ENCODE data around the gene HMGCLL1.

HMGCLL1 gene

DNA sequence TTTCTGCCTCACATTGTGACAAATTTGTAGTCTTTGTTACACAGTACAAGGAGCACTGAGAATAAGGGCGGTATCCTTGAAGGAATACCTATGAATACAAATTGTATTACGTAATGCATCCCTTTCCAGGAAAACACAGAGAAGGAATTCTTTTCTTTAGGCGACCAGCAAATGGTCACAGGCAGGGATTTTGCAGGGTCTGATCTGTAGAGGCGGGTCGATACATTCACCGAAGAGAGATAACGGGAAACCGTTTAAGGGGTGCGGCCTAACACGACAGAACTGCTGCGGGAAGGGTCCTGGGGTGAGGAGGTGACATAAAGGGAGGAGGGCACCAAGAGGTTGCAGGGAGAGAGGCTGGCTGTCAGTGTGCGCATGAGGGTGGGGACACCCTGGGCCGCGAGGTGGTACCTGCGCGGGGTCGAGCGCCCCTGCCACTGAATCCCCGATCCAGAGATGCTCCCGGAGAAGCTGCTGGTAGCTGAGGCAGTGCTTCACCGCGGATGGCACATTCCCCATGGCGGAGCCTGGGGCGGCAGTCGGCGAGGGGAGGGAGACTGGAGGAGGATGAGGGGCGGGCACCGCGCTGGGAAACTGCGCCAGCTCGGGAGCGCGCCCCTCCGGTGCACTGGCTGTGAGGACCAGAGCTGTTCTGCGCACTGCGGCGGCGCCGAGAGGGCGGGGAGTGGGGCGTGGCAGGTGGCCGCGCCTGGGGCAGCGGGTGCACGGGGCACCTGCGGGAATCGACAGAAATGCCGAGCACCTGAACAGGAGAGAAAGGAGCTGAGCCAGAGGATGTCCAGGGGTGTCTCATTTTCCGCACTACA lies at the start of gene HMGCLL1:
HMGCLL1 (minus strand) TSS at position 656 of the 827 bp plus-strand sequence; CDS start at position 519, 137 bp downstream.
- TF ChIP-seq, protein P1, sequence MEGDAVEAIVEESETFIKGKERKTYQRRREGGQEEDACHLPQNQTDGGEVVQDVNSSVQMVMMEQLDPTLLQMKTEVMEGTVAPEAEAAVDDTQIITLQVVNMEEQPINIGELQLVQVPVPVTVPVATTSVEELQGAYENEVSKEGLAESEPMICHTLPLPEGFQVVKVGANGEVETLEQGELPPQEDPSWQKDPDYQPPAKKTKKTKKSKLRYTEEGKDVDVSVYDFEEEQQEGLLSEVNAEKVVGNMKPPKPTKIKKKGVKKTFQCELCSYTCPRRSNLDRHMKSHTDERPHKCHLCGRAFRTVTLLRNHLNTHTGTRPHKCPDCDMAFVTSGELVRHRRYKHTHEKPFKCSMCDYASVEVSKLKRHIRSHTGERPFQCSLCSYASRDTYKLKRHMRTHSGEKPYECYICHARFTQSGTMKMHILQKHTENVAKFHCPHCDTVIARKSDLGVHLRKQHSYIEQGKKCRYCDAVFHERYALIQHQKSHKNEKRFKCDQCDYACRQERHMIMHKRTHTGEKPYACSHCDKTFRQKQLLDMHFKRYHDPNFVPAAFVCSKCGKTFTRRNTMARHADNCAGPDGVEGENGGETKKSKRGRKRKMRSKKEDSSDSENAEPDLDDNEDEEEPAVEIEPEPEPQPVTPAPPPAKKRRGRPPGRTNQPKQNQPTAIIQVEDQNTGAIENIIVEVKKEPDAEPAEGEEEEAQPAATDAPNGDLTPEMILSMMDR (conservative IDR thresholded peaks at IDR 0.05): no peak

DNA sequence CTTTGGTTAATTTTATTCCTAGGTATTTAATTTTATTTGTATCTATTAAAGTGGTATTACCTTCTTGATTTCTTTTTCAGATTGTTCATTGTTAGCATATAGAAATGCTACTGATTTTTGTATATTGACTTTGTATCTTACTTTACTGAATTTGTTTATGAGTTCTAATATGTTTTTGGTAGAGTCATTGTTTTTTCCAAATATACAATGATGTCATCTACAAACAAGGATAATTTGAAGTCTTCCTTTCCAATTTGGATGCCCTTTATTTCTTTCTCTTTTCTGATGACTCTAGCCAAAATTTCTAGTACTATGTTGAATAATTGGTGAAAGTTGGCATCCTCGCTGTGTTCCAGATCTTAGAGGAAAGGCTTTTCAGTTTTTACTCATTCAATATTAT lies 43.0 kb upstream of the HMGCLL1 start:
- no peak overlapping the region for H3K27ac ChIP-seq
- TF ChIP-seq, protein P1 (conservative IDR thresholded peaks at IDR 0.05): no peak

More for the DNA sequence above, at the start of gene HMGCLL1:
- no peak within 1 kb of the TSS for H3K27ac ChIP-seq

DNA sequence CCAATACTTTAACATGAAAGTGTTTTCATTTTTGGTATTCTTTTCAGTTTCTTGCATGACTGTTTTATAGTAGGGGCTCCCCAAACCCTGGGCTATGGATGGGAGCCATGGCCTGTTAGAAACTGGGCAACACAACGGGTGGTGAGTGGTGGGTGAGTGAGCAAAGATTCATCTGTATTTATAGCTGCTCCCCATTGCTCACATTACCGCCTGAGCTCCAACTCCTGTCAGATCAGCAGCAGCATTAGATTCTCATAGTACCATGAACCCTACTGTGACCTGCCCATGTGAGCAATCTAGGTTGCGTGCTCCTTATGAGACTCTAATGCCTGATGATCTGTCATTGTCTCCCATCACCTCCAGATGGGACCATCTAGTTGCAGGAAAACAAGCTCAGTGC lies 42.3 kb upstream of the HMGCLL1 start:
- TF ChIP-seq, protein P1 (conservative IDR thresholded peaks at IDR 0.05): no peak
- H3K27ac ChIP-seq: no peak overlapping the region

DNA sequence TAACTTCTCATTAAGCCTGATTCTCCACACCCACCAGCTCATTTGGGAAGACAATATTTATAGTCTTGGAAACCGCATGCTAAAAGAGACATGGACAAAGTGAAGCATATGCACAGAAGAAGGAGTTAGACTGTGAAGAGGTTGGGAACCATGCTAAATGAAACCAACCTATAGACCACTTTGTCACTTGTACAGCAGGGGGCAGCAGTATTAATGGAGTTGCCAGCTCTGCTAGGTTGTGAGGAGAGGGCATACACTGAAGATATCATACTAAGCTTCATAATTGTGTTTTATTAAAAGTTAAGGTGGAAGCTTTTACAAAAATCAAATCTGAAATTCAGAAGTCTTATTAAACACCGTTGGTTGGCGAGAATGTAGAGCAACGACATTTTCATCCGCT lies 38.3 kb upstream of the HMGCLL1 start:
- H3K27ac ChIP-seq: no peak overlapping the region
- TF ChIP-seq, protein P1 (conservative IDR thresholded peaks at IDR 0.05): peak; percentile 68

DNA sequence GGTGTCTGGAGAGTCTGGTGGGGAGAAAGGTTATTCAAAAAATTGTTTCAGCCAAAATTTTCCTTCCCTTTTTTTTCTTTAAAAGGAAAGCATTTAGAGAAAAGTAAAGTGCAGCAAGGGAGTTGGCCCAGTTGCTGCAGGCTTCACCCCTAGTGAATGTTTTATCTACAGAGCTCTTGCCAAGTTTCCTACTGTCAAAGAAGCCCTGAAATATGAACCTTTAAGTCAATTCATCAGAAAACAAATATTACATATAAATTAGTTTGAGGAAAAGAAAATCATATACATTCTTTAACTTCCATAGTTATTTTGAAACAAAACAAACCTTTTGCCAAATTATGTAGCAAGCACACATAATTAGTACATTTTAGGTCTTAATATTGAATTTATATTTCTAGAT lies 25.0 kb upstream of the HMGCLL1 start:
- H3K27ac ChIP-seq: no peak overlapping the region
- TF ChIP-seq, protein P1 (conservative IDR thresholded peaks at IDR 0.05): no peak

DNA sequence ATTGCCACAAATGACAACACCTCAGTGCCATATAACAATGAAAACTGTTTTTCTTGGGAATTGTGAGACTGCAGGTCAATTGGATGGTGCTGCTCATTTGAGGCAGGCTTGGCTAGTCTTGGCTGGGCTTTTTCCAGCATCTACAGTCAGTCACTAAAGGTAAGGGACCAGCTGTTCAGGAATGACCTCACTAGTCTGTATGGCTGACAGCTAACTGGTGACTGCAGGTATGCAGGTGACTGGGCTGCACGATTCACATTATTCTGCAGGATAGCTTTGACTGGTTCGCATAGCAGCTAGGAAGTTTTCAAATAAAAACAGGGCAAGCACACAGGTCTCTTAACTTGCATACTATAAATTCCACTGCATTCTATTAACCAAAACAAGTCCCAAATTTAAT lies 22.1 kb upstream of the HMGCLL1 start:
- no peak overlapping the region for H3K27ac ChIP-seq
- TF ChIP-seq, protein P1 (conservative IDR thresholded peaks at IDR 0.05): no peak

DNA sequence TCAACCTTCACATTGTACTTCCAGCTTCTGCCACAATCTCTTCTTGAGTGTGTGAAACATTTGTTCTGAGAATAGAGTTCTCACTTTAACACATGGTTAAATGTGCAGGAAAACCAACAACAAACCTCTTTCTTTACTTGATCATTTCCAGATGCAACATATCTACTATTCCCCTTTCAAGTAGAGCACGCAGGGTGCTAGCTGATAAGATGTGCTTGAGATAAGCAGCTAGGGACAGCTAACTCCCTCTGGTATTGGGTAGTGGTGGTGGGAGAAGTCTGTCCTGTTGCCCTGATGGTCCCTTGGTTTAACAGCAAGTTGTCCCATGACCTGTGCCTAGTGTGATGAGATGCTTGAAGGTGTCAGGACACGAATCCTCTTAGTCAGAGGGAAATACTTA lies 15.4 kb upstream of the HMGCLL1 start:
- H3K27ac ChIP-seq: no peak overlapping the region
- TF ChIP-seq, protein P1 (conservative IDR thresholded peaks at IDR 0.05): no peak
